ENCODE data around the gene MEMO1. TPM values are rescaled to one million over a fixed set of nuclear protein-coding genes. Genes with fewer than 3 reads are reported as not detected.
"Not testable (repeated sequence)": the region's sequence is repeated elsewhere in the genome, so short reads cannot be mapped to it uniquely, and the experiment has no call there.

MEMO1 gene
- total and polyA plus RNA-seq, 2 donors (not counting 3 experiments of a cell fraction or from before 2014, with no cell fraction given), result 38.6 to 56.2 TPM

DNA sequence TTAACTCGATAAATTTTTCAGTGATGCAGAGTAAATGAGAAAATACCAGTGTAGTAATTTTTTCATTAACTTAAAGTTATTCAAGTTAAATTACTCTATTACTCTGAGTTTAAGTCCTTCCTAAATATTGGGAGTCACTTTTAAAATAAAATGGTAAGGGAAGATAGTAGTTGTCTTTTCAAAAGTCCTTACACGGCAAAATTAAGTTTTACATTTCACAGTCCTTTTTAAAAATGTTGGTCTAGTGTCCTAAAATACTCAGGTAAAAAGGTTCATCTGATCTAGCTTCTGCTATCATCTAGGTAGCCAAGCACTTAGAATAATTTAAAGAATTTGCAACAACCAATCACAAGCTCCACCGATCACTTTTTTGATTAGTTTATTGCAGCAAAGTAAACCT lies 146.9 kb downstream of the MEMO1 start:
- BruUV-seq (replicated peaks), result no TSS peak
- H3K9me3 ChIP-seq (replicated peaks; ENCODE audit: control insufficient read depth, insufficient read depth, low read length), result no peaks in the 10 kb centered on the region
- intact Hi-C loops (cut with micrococcal nuclease), result no loop called here
- ChIA-PET POLR2A (no interaction called here), CTCF (interaction anchor here (1.3 kb wide), 1 partner anchor 15 kb away, joined by 3 read pairs; no protein-coding TSS in a partner anchor)
- no peaks in the 10 kb centered on the region for H3K79me2 ChIP-seq (ENCODE audit: control insufficient read depth, insufficient read depth, low read length)
- H3K4me3 ChIP-seq (replicated peaks in 1 of 3; ENCODE audit: insufficient read depth in 1 of 3, low read depth in 1 of 3, low read length in 3 of 3), result no peak overlapping the region
- H3K4me1 ChIP-seq (ENCODE audit: control insufficient read depth, extremely low read depth, insufficient read depth, low read length), result peaks cover 3% of the 10 kb centered on the region
- no peak for FAIRE-seq
- DNase-seq (ENCODE audit: low read depth, low spot score), result no peak
- no peak overlapping the region for H3K4me2 ChIP-seq (ENCODE audit: insufficient read depth, low read length)
- dilution Hi-C loops (cut with MboI; ENCODE audit: extremely low pct_ligation_motif_present, low sequenced_read_pairs), result no loop called here
- no peak overlapping the region for H3K27ac ChIP-seq (ENCODE audit: insufficient read depth, low read depth, low read length)
- H3K9me1 ChIP-seq (replicated peaks; ENCODE audit: control insufficient read depth, extremely low read depth, insufficient read depth, low read length), result no peaks in the 10 kb centered on the region
- no peaks in the 10 kb centered on the region for H3K36me3 ChIP-seq (ENCODE audit: control insufficient read depth in 2 of 2, extremely low read depth in 1 of 2, insufficient read depth in 2 of 2, low read length in 2 of 2)
- no peak for TF ChIP-seq MAX (IDR thresholded peaks at IDR 0.05; ENCODE audit: insufficient read depth, insufficient read length)
- no peak for TF ChIP-seq GATA2 (IDR thresholded peaks at IDR 0.05; ENCODE audit: insufficient read depth, insufficient read length, low read depth, low read length)
- TF ChIP-seq POLR2A (IDR thresholded peaks at IDR 0.05; ENCODE audit: low read depth, low read length), result no peak
- TF ChIP-seq FOS (IDR thresholded peaks at IDR 0.05; ENCODE audit: borderline replicate concordance, insufficient read depth, low read length), result no peak
- no peak for TF ChIP-seq CTCF (IDR thresholded peaks at IDR 0.05; ENCODE audit: extremely low read depth in 1 of 2, insufficient read depth in 1 of 2, low read depth in 1 of 2, low read length in 2 of 2)
- no peak for TF ChIP-seq JUN (IDR thresholded peaks at IDR 0.05; ENCODE audit: borderline replicate concordance, insufficient read depth, insufficient read length, low read depth)
- TF ChIP-seq MYC (IDR thresholded peaks at IDR 0.05; ENCODE audit: low read depth, low read length), result no peak
- TF ChIP-seq EZH2 (IDR thresholded peaks at IDR 0.05; ENCODE audit: borderline replicate concordance, low read depth, low read length, severe bottlenecking), result no peak
- TF ChIP-seq POLR2AphosphoS5 (IDR thresholded peaks at IDR 0.05; ENCODE audit: insufficient read depth, low read depth, low read length), result no peak
- no peak overlapping the region for H2AFZ ChIP-seq (ENCODE audit: low read depth, low read length)
- H3K27me3 ChIP-seq (ENCODE audit: control insufficient read depth in 2 of 2, insufficient read depth in 2 of 2, low read length in 2 of 2), result no peaks in the 10 kb centered on the region
- no peaks in the 10 kb centered on the region for H4K20me1 ChIP-seq (replicated peaks; ENCODE audit: control insufficient read depth, extremely low read depth, insufficient read depth, low read length)
- no peak overlapping the region for H3K9ac ChIP-seq (replicated peaks; ENCODE audit: extremely low read depth, insufficient read depth, low read length)

- POLR2A ChIA-PET; H4K20me1 ChIP-seq (replicated peaks; ENCODE audit: control insufficient read depth, extremely low read depth, insufficient read depth, low read length); H2AFZ ChIP-seq (ENCODE audit: low read depth, low read length); H3K36me3 ChIP-seq (ENCODE audit: control insufficient read depth in 2 of 2, extremely low read depth in 1 of 2, insufficient read depth in 2 of 2, low read length in 2 of 2); H3K9me3 ChIP-seq (replicated peaks; ENCODE audit: control insufficient read depth, insufficient read depth, low read length); H3K4me1 ChIP-seq (ENCODE audit: control insufficient read depth, extremely low read depth, insufficient read depth, low read length); dilution Hi-C loops (cut with MboI; ENCODE audit: extremely low pct_ligation_motif_present, low sequenced_read_pairs); CTCF ChIA-PET; H3K4me3 ChIP-seq (replicated peaks in 1 of 3; ENCODE audit: insufficient read depth in 1 of 3, low read depth in 1 of 3, low read length in 3 of 3); H3K4me2 ChIP-seq (ENCODE audit: insufficient read depth, low read length); H3K9me1 ChIP-seq (replicated peaks; ENCODE audit: control insufficient read depth, extremely low read depth, insufficient read depth, low read length); H3K27ac ChIP-seq (ENCODE audit: insufficient read depth, low read depth, low read length); H3K27me3 ChIP-seq (ENCODE audit: control insufficient read depth in 2 of 2, insufficient read depth in 2 of 2, low read length in 2 of 2); H3K9ac ChIP-seq (replicated peaks; ENCODE audit: extremely low read depth, insufficient read depth, low read length); intact Hi-C loops (cut with micrococcal nuclease); BruUV-seq (replicated peaks); DNase-seq (ENCODE audit: low read depth, low spot score); FAIRE-seq; H3K79me2 ChIP-seq (ENCODE audit: control insufficient read depth, insufficient read depth, low read length): not testable (repeated sequence)
Measured at GRCh38 chr2:31863015-31863656, 147.7 kb downstream of the MEMO1 start.

Measured in endothelial cell of umbilical vein (primary cell).